Hindlimb muscle (tissue), 1 donor: Measurements from ENCODE around the gene RPL9. TPM values are rescaled to one million over a fixed set of nuclear protein-coding genes. Genes with fewer than 3 reads are reported as not detected.
"Not testable (repeated sequence)": the region's sequence is repeated elsewhere in the genome, so short reads cannot be mapped to it uniquely, and the experiment has no call there.

ENCODE experiments used
- DNase-seq: peaks from one replicate; pipeline ENCODE4 v3.0.0-alpha.2; 2013
- polyA plus RNA-seq: library from polyadenylated mRNA; unstranded; fragments of 120-200 nt; gene quantifications from one replicate; pipeline ENCODE4 v1.2.1, GENCODE V29; 2013; ENCODE audit not compliant: insufficient read length

The RPL9 gene
- polyA plus RNA-seq, 1 donor, result 704 TPM

- no peak for DNase-seq
Observed at GRCh38 chr4:39466747-39467146, 8.0 kb upstream of the RPL9 start.

DNA sequence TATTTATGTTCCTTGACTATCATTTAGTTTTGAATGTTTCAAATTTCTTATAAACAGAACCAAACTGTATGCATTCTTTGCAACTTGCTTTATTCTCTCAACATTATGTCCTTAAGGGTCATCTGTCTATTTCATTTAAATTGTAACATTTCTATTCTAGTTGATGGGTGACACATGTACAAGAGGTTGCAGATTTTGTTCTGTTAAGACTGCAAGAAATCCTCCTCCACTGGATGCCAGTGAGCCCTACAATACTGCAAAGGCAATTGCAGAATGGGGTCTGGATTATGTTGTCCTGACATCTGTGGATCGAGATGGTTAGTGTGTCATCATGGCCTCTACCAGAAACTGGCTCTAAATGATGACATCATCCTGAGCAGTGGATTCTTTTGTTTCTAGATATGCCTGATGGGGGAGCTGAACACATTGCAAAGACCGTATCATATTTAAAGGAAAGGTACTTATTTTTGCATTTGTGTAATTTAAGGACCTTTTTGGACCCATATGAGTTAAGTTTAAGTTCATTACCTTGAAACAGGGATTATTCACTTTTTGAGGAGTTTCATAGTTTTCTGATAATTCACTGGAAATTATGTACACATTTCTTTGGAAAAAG is 6.3 kb upstream of the RPL9 start:
- DNase-seq, result no peak

GRCh38 chr4:39458161-39458504 is 589 bp downstream of the RPL9 start:
- DNase-seq, result not testable (repeated sequence)

GRCh38 chr4:39456946-39457763 is 1.6 kb downstream of the RPL9 start:
- DNase-seq, result no peak

- no peak for DNase-seq
Observed at GRCh38 chr4:39455486-39455885, 3.2 kb downstream of the RPL9 start.

DNA sequence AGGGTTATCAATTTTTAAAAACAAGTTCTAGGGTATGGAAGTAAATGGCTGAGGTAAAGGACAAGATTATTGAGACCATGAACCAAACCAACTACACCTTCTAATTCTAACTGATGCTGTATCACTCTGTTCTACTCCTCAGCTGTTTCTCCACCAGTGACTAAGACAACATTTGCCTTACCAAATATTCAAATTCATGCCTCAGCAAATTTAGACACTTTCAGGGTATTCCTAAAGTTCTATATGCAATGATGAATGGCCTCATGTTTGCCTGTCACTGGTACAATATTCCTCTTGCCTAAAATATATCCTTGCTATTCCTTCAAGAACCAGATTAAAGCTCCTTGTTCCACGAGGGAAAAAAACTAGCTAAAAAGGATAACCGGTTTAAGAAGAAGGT is 5.0 kb downstream of the RPL9 start:
- no peak for DNase-seq

- no peak for DNase-seq
Observed at GRCh38 chr4:39452860-39453587, 5.7 kb downstream of the RPL9 start.

DNA sequence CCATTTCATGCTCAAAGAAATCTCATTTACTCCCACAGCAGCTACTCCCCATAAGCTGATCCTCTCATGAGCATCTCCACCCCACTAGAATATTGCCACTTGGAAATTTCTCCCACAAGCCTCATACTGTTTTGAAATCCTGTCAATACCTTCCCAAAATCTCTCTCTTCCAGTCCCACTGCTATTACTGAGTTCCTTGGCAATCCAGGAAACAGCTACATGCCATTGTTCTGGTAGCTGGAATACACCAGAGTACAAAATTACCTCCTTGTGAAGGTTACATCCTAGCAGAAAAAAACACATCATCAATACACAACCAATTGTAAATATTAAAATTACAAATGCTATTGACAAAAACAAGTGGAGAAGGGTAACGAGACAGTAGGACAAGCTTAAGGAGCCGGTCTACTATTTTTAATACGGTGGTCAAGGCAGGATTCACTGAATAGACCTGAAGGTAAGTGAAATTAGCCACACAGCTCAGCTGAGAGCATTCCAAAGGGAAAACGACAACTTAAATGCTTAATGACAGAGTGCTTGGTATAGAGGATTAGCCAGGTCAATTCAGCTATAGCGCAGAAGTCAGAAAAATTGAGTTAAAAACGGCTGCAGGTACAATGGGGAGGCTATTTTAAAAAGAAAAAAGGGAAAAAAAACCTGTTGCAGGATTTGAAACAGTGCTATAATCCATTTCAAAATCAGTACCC is 6.4 kb downstream of the RPL9 start:
- no peak for DNase-seq

GRCh38 chr4:39451423-39452023 is 7.2 kb downstream of the RPL9 start:
- DNase-seq, result no peak

GRCh38 chr4:39450618-39451017 is 8.1 kb downstream of the RPL9 start:
- no peak for DNase-seq

DNA sequence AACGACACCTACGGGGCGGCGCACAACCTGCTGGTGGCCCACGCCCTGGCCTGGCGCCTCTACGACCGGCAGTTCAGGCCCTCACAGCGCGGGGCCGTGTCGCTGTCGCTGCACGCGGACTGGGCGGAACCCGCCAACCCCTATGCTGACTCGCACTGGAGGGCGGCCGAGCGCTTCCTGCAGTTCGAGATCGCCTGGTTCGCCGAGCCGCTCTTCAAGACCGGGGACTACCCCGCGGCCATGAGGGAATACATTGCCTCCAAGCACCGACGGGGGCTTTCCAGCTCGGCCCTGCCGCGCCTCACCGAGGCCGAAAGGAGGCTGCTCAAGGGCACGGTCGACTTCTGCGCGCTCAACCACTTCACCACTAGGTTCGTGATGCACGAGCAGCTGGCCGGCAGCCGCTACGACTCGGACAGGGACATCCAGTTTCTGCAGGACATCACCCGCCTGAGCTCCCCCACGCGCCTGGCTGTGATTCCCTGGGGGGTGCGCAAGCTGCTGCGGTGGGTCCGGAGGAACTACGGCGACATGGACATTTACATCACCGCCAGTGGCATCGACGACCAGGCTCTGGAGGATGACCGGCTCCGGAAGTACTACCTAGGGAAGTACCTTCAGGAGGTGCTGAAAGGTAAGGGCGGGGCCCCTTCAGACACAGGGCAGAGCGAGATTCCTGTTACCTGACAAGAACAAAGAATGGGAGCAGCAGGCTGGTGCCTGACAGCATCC is 11.7 kb downstream of the RPL9 start:
- peak; percentile 57 for DNase-seq

- DNase-seq, result no peak
Observed at GRCh38 chr4:39446483-39446841, 12.3 kb downstream of the RPL9 start.

DNA sequence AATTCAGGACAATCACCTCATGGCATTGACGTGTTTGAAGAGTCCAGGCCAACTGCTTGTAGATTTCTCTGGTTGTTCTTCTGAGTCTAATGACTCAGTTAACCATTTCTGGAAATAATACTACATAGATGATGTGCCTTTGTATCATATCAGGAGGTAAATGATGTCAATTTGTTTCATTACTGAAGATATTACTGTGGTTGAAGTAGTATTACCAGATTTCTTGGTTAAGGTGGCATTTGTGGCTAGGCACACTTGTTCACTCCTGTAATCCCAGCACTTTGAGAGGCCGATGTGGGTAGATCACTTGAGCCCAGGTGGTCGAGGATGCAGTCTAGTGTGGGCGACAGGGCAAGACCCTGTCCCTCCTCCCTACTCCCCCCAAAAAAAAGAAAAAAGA is 15.7 kb downstream of the RPL9 start:
- DNase-seq, result no peak

GRCh38 chr4:39441593-39441992 is 17.1 kb downstream of the RPL9 start:
- no peak for DNase-seq

- no peak for DNase-seq
Observed at GRCh38 chr4:39435659-39436563, 22.8 kb downstream of the RPL9 start.

DNA sequence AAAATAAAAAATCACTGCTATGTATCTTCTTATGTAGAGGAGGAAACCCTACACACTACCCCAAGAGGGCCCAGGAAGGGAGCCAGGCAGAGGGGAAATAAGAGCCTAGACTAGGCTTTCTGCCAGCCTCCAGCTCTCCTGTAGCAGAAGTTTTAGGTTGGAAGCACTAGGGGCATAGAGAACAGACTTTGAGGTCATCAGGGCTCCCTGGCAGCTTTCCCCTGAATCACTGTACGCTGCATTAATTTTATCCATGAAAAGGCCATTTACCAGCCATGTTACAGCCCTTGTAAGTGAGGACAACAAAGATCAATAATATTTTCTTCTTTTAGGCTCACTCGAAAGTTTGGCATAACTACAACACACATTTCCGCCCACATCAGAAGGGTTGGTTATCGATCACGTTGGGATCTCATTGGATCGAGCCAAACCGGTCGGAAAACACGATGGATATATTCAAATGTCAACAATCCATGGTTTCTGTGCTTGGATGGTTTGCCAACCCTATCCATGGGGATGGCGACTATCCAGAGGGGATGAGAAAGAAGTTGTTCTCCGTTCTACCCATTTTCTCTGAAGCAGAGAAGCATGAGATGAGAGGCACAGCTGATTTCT is 24.7 kb downstream of the RPL9 start:
- DNase-seq, result no peak

- no peak for DNase-seq
Observed at GRCh38 chr4:39429476-39430334, 29.0 kb downstream of the RPL9 start.

DNA sequence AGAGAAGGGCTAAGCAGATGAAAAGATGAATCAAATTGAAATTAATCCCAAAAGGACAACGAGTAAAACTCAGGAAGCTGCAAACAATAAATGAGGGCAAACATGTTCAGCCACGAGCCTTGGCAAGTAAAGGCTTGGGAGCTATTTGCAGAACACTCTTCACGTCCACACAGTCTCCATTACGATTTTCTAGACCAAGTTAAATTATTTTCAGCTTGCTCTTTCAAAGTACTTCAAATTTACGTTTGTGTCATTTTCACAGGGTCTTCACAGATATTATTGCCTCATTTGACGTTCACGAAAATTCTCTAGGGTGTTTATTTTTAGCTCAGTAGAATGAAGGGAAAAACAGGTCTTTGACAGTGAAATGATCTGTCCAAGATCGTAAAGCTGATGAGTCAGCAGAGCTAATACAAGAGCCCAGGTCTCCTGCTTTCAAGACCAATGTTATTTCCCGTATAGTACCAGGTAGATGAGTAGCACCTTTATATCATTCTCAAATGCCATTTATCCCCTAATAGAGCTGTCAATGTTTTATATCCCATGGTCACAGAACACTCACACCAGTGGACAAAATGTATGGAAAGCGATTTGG is 31.1 kb downstream of the RPL9 start:
- no peak for DNase-seq

DNA sequence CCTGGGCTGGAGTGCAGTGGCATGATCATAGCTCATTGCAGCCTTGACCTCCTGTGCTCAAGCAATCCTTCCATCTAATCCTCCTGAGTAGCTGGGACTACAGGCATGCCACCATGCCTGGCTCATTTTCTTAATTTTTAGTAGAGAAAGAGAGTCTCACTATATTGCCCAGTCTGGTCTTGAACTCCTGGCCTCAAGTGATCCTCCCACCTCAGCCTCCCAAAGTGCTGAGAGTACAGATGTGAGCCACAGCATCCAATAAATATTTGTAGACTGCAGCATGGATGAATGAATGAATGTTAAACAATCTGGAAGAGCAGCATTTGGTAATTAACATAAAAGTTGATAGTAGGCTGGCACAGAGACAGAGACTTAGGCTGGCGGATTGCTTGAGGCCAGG is 32.0 kb downstream of the RPL9 start:
- DNase-seq, result no peak
